OCI-LY7 (cell line): Measurements from ENCODE around the gene GALNT14. TPM values are rescaled to one million over a fixed set of nuclear protein-coding genes. Genes with fewer than 3 reads are reported as not detected.

Source experiments
- BruUV-seq: library from RNA; stranded (reverse); fragments of 400-500 nt; replicated peaks from 2 replicates; lab custom pipeline; 2021; lab: Mats Ljungman, UMichigan
- CTCF ChIA-PET: fragments of 300-600 bp; sonication (Branson Sonifier 250); formaldehyde crosslinking; loops from one replicate; lab custom pipeline; 2022; ENCODE audit warnings: antibody characterized with exemption; ENCODE audit not compliant: unreplicated experiment; lab: Charles Lee
- POLR2A ChIA-PET: fragments of 300-600 bp; sonication (Branson Sonifier 250); formaldehyde crosslinking; loops from one replicate; lab custom pipeline; 2022; ENCODE audit warnings: antibody characterized with exemption; lab: Charles Lee
- DNase-seq: peaks from one replicate; pipeline ENCODE4 v3.0.0-alpha.2; 2015; ENCODE audit warnings: low spot score
- H2AFZ ChIP-seq: fragments of 200-600 bp; sonication (generic), shearing (Covaris generic); 2 replicates; pipeline ENCODE4 v1.6.1; 2014; ENCODE audit warnings: mild to moderate bottlenecking, antibody characterized with exemption, low read length, moderate library complexity
- H3K27ac ChIP-seq: fragments of 200-600 bp; sonication (generic); 2 replicates; pipeline ENCODE4 v1.5.1; 2014; ENCODE audit warnings: mixed run types, low read depth, mild to moderate bottlenecking, moderate library complexity, low read length, inconsistent platforms; ENCODE audit not compliant: poor library complexity, severe bottlenecking
- H3K36me3 ChIP-seq: fragments of 200-600 bp; sonication (generic); 2 replicates; pipeline ENCODE4 v1.6.1; 2014; ENCODE audit warnings: mild to moderate bottlenecking, antibody characterized with exemption, low read length, moderate library complexity, mixed read lengths; ENCODE audit not compliant: insufficient read depth
- H3K4me1 ChIP-seq: fragments of 200-600 bp; sonication (generic); 2 replicates; pipeline ENCODE4 v1.5.1; 2014; ENCODE audit warnings: mild to moderate bottlenecking, low read length; ENCODE audit not compliant: insufficient read depth, poor library complexity, severe bottlenecking
- H3K4me2 ChIP-seq: fragments of 200-600 bp; sonication (generic); 2 replicates; pipeline ENCODE4 v1.6.1; 2014; ENCODE audit warnings: mild to moderate bottlenecking, low read length
- H3K4me3 ChIP-seq: fragments of 200-600 bp; sonication (generic); 2 replicates; pipeline ENCODE4 v1.5.1; 2014; ENCODE audit warnings: mild to moderate bottlenecking, low read depth, low read length; ENCODE audit not compliant: poor library complexity, severe bottlenecking
- H3K79me2 ChIP-seq: fragments of 200-600 bp; sonication (generic); 2 replicates; pipeline ENCODE4 v1.6.1; 2016; ENCODE audit warnings: low read depth, mild to moderate bottlenecking, low read length, moderate library complexity, mixed read lengths; ENCODE audit not compliant: insufficient read depth
- H3K9me2 ChIP-seq: fragments of 200-600 bp; sonication (generic); 2 replicates; pipeline ENCODE4 v1.6.1; 2016; ENCODE audit warnings: mild to moderate bottlenecking, low read length, mixed read lengths; ENCODE audit not compliant: insufficient read depth
- H3K9me3 ChIP-seq: fragments of 200-600 bp; sonication (generic); 2 replicates; pipeline ENCODE4 v1.6.1; 2014; ENCODE audit warnings: mild to moderate bottlenecking, mixed run types, low read length, mixed read lengths
- H4K20me1 ChIP-seq: fragments of 200-600 bp; sonication (generic); 2 replicates; pipeline ENCODE4 v1.6.1; 2014; ENCODE audit warnings: mild to moderate bottlenecking, antibody characterized with exemption, low read length, moderate library complexity, mixed read lengths; ENCODE audit not compliant: insufficient read depth
- CTCF ChIP-seq: fragments of 200-600 bp; sonication (generic); conservative IDR thresholded peaks from 2 replicates; pipeline ENCODE4 v1.5.1; 2014; ENCODE audit warnings: mild to moderate bottlenecking, antibody characterized with exemption, low read length, moderate library complexity, mixed read lengths
- EZH2phosphoT487 ChIP-seq: fragments of 200-600 bp; sonication (generic); IDR thresholded peaks from 2 replicates; pipeline ENCODE4 v1.6.1; 2018; ENCODE audit warnings: low read depth, borderline replicate concordance, mild to moderate bottlenecking, mixed run types, antibody characterized with exemption, low read length, moderate library complexity, mixed read lengths
- intact Hi-C: fragments of 100-400 bp; cut with micrococcal nuclease; formaldehyde crosslinking; loops from one replicate; pipeline ENCODE4 v1.10.0; 2022; ENCODE audit not compliant: unreplicated experiment
- total RNA-seq, 2 experiments: library from RNA; depleted of rRNA in 1 of 2; stranded (reverse); fragments of >200 nt in 1 of 2; shearing (Covaris generic) in 1 of 2; gene quantifications; 2 replicates each; pipeline ENCODE4 v1.2.3, GENCODE V29; 2014 to 2022

The GALNT14 gene
- total RNA-seq, 2 experiments from 2014 or later = 14.8 to 25.6 TPM

GRCh38 chr2:30920511-30920910 lies 217.7 kb downstream of the GALNT14 start:
- H3K9me3 ChIP-seq = no peaks in the 10 kb centered on the region
- TF ChIP-seq CTCF = no peak
- no peak for TF ChIP-seq EZH2phosphoT487
- H3K9me2 ChIP-seq = no peaks in the 10 kb centered on the region
- no peak overlapping the region for H3K4me3 ChIP-seq
- intact Hi-C loops = no loop called here
- no peaks in the 10 kb centered on the region for H3K79me2 ChIP-seq
- no peaks in the 10 kb centered on the region for H4K20me1 ChIP-seq
- ChIA-PET CTCF (no interaction called here), POLR2A (no interaction called here)
- H3K4me1 ChIP-seq = no peaks in the 10 kb centered on the region
- H3K36me3 ChIP-seq = peaks cover 14% of the 10 kb centered on the region; the same call in 1 of the 2 replicates
- no peak for DNase-seq
- no peak overlapping the region for H3K4me2 ChIP-seq
- no TSS peak for BruUV-seq
- no peak overlapping the region for H3K27ac ChIP-seq
- no peak overlapping the region for H2AFZ ChIP-seq

- Histone ChIP-seq H3K79me2 (no peaks in the 10 kb centered on the region), H3K27ac (no peak overlapping the region), H3K4me3 (no peak overlapping the region), H3K36me3 (peaks cover 3% of the 10 kb centered on the region), H2AFZ (no peak overlapping the region), H3K9me2 (no peaks in the 10 kb centered on the region), H3K4me1 (no peaks in the 10 kb centered on the region), H4K20me1 (no peaks in the 10 kb centered on the region), H3K9me3 (no peaks in the 10 kb centered on the region), H3K4me2 (no peak overlapping the region)
- ChIA-PET CTCF (no interaction called here), POLR2A (no interaction called here)
- peak; percentile 25 for DNase-seq
- intact Hi-C loops = no loop called here
- TF ChIP-seq EZH2phosphoT487 (no peak), CTCF (peak; percentile 64)
- no TSS peak for BruUV-seq
These were observed 222.8 kb downstream of the GALNT14 start for GRCh38 chr2:30915486-30915885.

- Histone ChIP-seq H3K9me3 (no peaks in the 10 kb centered on the region), H3K27ac (no peak overlapping the region), H4K20me1 (no peaks in the 10 kb centered on the region), H3K4me1 (no peaks in the 10 kb centered on the region), H3K9me2 (no peaks in the 10 kb centered on the region), H3K79me2 (no peaks in the 10 kb centered on the region), H3K4me2 (no peak overlapping the region), H2AFZ (no peak overlapping the region), H3K4me3 (no peak overlapping the region), H3K36me3 (peaks cover 8% of the 10 kb centered on the region)
- intact Hi-C loops = no loop called here
- ChIA-PET POLR2A (no interaction called here), CTCF (no interaction called here)
- no peak for DNase-seq
- no peak for TF ChIP-seq EZH2phosphoT487
- TF ChIP-seq CTCF = no peak
- no TSS peak for BruUV-seq
These were observed 223.8 kb downstream of the GALNT14 start for GRCh38 chr2:30914456-30914855.
